GM18867 (cell line): ENCODE results near the gene PPIL4.
"Not testable (repeated sequence)": the region's sequence is repeated elsewhere in the genome, so short reads cannot be mapped to it uniquely, and the experiment has no call there.

Source experiments
- ATAC-seq: cut with Tn5 transposase; IDR thresholded peaks from one replicate; pipeline ENCODE4 v1.9.1; 2021; ENCODE audit warnings: mild to moderate bottlenecking, moderate library complexity; ENCODE audit not compliant: unreplicated experiment

PPIL4 gene

GRCh38 chr6:149462712-149463111 lies 83.1 kb downstream of the PPIL4 start:
- ATAC-seq = not testable (repeated sequence)

- no peak for ATAC-seq
Observed at GRCh38 chr6:149461670-149462069, 84.2 kb downstream of the PPIL4 start.

GRCh38 chr6:149460249-149460648 lies 85.6 kb downstream of the PPIL4 start:
- ATAC-seq = not testable (repeated sequence)

GRCh38 chr6:149459761-149460160 lies 86.1 kb downstream of the PPIL4 start:
- no peak for ATAC-seq

- no peak for ATAC-seq
Observed at GRCh38 chr6:149458806-149459205, 87.0 kb downstream of the PPIL4 start.

GRCh38 chr6:149458196-149458595 lies 87.6 kb downstream of the PPIL4 start:
- no peak for ATAC-seq

GRCh38 chr6:149457316-149457884 lies 88.4 kb downstream of the PPIL4 start:
- no peak for ATAC-seq

- no peak for ATAC-seq
Observed at GRCh38 chr6:149456311-149457021, 89.4 kb downstream of the PPIL4 start.

GRCh38 chr6:149455031-149455732 lies 90.7 kb downstream of the PPIL4 start:
- ATAC-seq = no peak
